HUES6 (cell line): ENCODE data around the gene GDF10.

Experiments
- H3K27ac ChIP-seq: 2 replicates; pipeline ENCODE4 v1.7.0; 2013; ENCODE audit warnings: low read depth, mild to moderate bottlenecking, low read length, inconsistent platforms
- H3K27me3 ChIP-seq: 2 replicates; pipeline ENCODE4 v1.6.1; 2013; ENCODE audit warnings: low read length; ENCODE audit not compliant: control insufficient read depth, insufficient read depth
- H3K36me3 ChIP-seq: 2 replicates; pipeline ENCODE4 v1.6.1; 2013; ENCODE audit warnings: low read length; ENCODE audit not compliant: control insufficient read depth, insufficient read depth
- H3K4me1 ChIP-seq: 2 replicates; pipeline ENCODE4 v1.6.1; 2013; ENCODE audit warnings: low read length; ENCODE audit not compliant: control insufficient read depth, insufficient read depth
- H3K4me3 ChIP-seq: 2 replicates; pipeline ENCODE4 v1.5.1; 2013; ENCODE audit warnings: low read depth, low read length
- H3K9ac ChIP-seq: one replicate; pipeline ENCODE4 v1.6.1; 2013; ENCODE audit warnings: mild to moderate bottlenecking, low read length
- H3K9me3 ChIP-seq: 2 replicates; pipeline ENCODE4 v1.6.1; 2013; ENCODE audit warnings: low read depth, low read length; ENCODE audit not compliant: control insufficient read depth, insufficient read depth

Gene GDF10

GRCh38 chr10:47326306-47326926 lies 26.4 kb downstream of the GDF10 start:
- Histone ChIP-seq H3K9ac (no peak overlapping the region), H3K4me1 (no peaks in the 10 kb centered on the region), H3K4me3 (no peak overlapping the region), H3K9me3 (no peaks in the 10 kb centered on the region), H3K27ac (no peak overlapping the region), H3K36me3 (no peaks in the 10 kb centered on the region), H3K27me3 (no peaks in the 10 kb centered on the region)

- Histone ChIP-seq H3K4me3 (no peak overlapping the region), H3K4me1 (peaks cover 2% of the 10 kb centered on the region; the same call in 1 of the 2 replicates), H3K9ac (no peak overlapping the region), H3K36me3 (no peaks in the 10 kb centered on the region), H3K9me3 (no peaks in the 10 kb centered on the region), H3K27me3 (no peaks in the 10 kb centered on the region), H3K27ac (no peak overlapping the region)
These were observed 26.9 kb downstream of the GDF10 start for GRCh38 chr10:47326927-47327330.

- Histone ChIP-seq H3K27ac (no peak overlapping the region), H3K9me3 (no peaks in the 10 kb centered on the region), H3K9ac (no peak overlapping the region), H3K27me3 (no peaks in the 10 kb centered on the region), H3K4me3 (no peak overlapping the region), H3K4me1 (peaks cover 5% of the 10 kb centered on the region; the same call in 1 of the 2 replicates), H3K36me3 (no peaks in the 10 kb centered on the region)
These were observed 29.9 kb downstream of the GDF10 start for GRCh38 chr10:47329855-47330254.

DNA sequence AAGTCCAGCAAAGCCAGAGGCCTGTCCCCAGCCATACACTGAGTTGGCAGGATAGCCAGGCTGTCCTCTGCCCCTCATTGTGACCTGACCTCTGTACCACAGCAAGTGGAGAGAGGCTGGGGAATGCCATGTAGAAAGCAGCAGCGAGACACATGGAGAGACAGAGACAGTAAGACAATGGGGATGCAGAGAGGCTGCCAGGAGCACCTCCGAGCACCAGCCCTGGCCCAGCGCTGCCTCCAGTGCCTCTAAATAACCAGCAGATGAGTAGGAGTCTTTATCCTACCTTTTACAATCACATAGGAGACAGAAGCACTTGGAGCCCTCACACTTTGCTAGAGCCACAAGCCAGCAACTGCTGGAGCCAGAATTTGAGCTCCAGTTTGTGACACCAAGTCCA lies 30.4 kb downstream of the GDF10 start:
- Histone ChIP-seq H3K9ac (no peak overlapping the region), H3K27me3 (no peaks in the 10 kb centered on the region), H3K4me3 (no peak overlapping the region), H3K36me3 (no peaks in the 10 kb centered on the region), H3K27ac (no peak overlapping the region), H3K4me1 (peaks cover 5% of the 10 kb centered on the region; the same call in 1 of the 2 replicates), H3K9me3 (no peaks in the 10 kb centered on the region)

DNA sequence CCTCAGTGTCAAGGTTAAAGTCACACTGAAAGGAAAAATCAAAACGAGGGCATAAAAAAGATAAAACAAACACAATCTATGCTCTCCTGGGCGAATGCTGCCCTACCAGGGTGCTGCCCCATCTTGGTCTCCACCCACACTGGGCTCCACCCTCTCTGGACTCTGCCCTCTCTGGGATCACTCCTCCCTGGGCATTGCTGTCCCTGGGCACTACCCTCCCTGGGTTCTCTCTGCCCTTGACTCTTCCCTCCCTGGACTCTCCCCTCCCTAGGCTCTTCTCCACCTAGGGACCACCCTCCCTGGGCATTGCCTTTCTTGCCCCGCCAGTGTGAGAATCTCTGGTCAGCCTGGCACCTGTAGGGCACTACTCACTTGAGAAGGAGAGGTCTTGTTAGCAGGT lies 30.8 kb downstream of the GDF10 start:
- H3K4me3 ChIP-seq, result no peak overlapping the region
- H3K4me1 ChIP-seq, result peaks cover 5% of the 10 kb centered on the region; the same call in 1 of the 2 replicates
- H3K9me3 ChIP-seq, result no peaks in the 10 kb centered on the region
- H3K27ac ChIP-seq, result no peak overlapping the region
- H3K27me3 ChIP-seq, result no peaks in the 10 kb centered on the region
- no peak overlapping the region for H3K9ac ChIP-seq
- H3K36me3 ChIP-seq, result no peaks in the 10 kb centered on the region

DNA sequence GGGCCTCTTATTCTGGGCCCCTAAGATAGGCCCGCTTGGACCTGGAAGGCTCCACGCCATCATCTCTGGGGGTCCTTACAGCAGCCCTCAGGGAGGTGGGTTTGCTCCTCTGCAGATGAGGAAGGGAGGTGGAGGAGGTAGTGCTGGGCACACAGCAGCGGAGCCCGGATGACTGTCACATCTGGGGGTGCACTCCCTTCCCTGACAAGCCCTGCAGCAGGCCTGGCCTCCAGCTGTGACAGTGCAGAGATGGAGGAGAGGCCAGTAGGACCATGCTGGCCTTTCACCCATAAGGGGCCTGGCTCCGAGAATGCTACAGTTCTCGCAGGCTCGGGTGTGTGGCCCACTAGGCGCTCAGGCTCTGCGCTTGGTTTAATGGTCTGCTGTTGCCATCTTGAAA lies 31.5 kb downstream of the GDF10 start:
- H3K27me3 ChIP-seq, result no peaks in the 10 kb centered on the region
- no peak overlapping the region for H3K4me3 ChIP-seq
- H3K36me3 ChIP-seq, result no peaks in the 10 kb centered on the region
- no peak overlapping the region for H3K9ac ChIP-seq
- no peak overlapping the region for H3K27ac ChIP-seq
- H3K9me3 ChIP-seq, result no peaks in the 10 kb centered on the region
- peaks cover 5% of the 10 kb centered on the region; the same call in 1 of the 2 replicates for H3K4me1 ChIP-seq

DNA sequence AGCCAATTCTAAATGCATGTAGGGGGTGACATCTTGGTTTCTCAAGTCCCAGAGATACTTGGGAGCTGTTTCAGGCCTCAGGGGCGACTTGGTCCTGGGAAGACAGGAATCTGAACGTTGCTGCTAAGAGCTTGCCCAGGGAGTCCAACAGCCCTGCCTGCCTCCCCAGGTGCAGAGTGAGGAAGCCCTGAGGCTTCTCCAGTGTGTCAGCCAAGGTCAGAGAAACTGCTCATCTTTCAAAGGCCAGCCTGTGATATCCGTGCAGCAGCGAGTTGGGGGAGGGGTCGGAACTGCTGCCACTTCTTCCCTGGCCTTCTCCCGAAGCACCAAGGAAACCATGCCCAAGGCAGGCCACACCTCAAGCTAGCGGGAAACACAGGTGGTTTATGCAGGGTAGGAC lies 32.0 kb downstream of the GDF10 start:
- Histone ChIP-seq H3K9ac (no peak overlapping the region), H3K36me3 (no peaks in the 10 kb centered on the region), H3K9me3 (no peaks in the 10 kb centered on the region), H3K4me1 (peaks cover 5% of the 10 kb centered on the region; the same call in 1 of the 2 replicates), H3K4me3 (no peak overlapping the region), H3K27me3 (no peaks in the 10 kb centered on the region), H3K27ac (no peak overlapping the region)

DNA sequence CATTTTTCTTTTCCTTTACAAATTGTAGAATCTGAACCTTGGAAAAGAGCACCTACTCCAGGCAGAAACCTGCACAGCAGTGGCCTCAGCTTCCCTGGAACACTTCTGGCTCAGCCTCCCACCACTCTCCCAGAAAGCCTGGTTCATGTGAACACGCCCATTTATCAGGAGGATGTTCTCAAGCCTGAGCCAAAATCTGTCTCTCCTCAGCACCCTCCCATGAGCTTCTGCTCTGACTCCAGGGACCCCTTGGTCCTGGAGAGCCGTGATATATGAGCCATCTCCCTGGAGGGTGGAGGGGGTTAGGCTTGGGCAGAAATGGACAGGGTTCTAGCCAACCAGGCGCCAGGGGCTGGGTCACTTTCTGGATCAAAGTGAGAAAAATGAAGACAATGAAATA lies 32.4 kb downstream of the GDF10 start:
- Histone ChIP-seq H3K9ac (no peak overlapping the region), H3K4me1 (peaks cover 5% of the 10 kb centered on the region; the same call in 1 of the 2 replicates), H3K4me3 (no peak overlapping the region), H3K27ac (no peak overlapping the region), H3K36me3 (no peaks in the 10 kb centered on the region), H3K9me3 (no peaks in the 10 kb centered on the region), H3K27me3 (no peaks in the 10 kb centered on the region)

DNA sequence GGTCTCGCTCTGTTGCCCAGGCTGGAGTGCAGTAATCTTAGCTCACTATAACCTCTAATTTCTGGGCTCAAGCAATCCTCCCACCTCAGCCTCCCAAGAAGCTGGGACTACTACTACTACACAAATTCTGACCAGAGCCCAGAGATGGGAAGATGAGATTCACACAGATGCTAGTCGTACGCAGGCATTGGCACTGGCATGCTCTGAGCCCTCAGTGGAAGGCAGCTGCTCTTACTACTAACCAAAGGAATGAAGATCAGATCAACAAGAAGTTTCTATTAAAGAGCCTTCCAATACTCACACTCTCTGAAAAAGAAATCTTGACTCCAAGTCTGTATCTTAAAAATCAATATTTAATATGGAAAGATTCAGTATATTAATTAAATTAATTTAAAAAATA lies 32.9 kb downstream of the GDF10 start:
- H3K27me3 ChIP-seq, result no peaks in the 10 kb centered on the region
- H3K36me3 ChIP-seq, result no peaks in the 10 kb centered on the region
- H3K4me3 ChIP-seq, result no peak overlapping the region
- no peak overlapping the region for H3K27ac ChIP-seq
- no peaks in the 10 kb centered on the region for H3K9me3 ChIP-seq
- no peak overlapping the region for H3K9ac ChIP-seq
- H3K4me1 ChIP-seq, result peaks cover 5% of the 10 kb centered on the region; the same call in 1 of the 2 replicates

DNA sequence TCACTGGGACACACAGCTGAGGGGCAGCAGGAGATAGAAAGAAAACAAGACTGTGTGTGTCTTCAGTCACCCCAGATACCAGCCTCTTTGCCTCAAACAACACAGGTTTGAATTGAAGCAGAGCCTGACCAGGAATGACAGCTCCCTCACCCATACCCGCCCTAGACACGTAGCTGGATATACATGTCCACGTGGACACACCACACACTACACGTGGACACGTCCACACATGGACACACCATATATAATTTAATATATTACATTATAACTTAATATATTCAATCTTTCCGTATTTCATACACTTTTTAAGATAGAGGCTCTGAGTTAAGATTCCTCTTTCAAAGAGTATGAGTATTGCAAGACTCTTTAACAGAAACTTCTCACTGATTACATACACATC lies 33.5 kb downstream of the GDF10 start:
- no peaks in the 10 kb centered on the region for H3K9me3 ChIP-seq

GRCh38 chr10:47334466-47335295 lies 34.7 kb downstream of the GDF10 start:
- Histone ChIP-seq H3K27ac (no peak overlapping the region), H3K4me3 (no peak overlapping the region)

More for the DNA sequence above, 33.5 kb downstream of the GDF10 start:
- Histone ChIP-seq H3K27ac (no peak overlapping the region), H3K36me3 (no peaks in the 10 kb centered on the region), H3K4me1 (peaks cover 5% of the 10 kb centered on the region; the same call in 1 of the 2 replicates), H3K9ac (no peak overlapping the region), H3K4me3 (no peak overlapping the region), H3K27me3 (no peaks in the 10 kb centered on the region)

More at GRCh38 chr10:47334466-47335295, 34.7 kb downstream of the GDF10 start:
- H3K4me1 ChIP-seq, result peaks cover 5% of the 10 kb centered on the region; the same call in 1 of the 2 replicates
- H3K36me3 ChIP-seq, result no peaks in the 10 kb centered on the region
- no peak overlapping the region for H3K9ac ChIP-seq
- H3K9me3 ChIP-seq, result no peaks in the 10 kb centered on the region
- H3K27me3 ChIP-seq, result no peaks in the 10 kb centered on the region
